ENCODE measurements around the gene CCDC24. TPM values are rescaled to one million over a fixed set of nuclear protein-coding genes. Genes with fewer than 3 reads are reported as not detected.

Gene CCDC24
- total and polyA plus RNA-seq, 3 donors from 2014 or later = 28.8 to 64.9 (median 31.3) TPM

DNA sequence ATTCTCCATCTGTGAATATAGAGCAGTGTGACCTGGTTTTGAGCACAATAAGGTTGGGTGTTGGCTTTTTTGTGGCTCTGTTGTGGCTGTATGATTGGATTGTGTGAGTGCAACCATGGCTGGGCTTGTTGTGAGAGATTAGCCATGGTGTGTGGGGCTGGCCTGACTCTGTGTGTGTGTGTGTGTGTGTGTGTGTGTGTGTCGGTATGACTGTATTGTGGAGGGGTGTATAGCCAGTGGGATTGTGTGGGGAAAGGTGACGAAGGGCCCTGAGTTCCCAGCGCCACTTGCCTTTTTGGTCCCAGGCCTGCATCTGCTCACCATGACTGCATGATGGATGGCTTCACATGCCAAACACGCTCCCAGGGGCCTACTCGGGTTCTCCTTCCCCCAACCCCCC, 45.8 kb downstream of the CCDC24 start:
- H3K27me3 ChIP-seq = no peaks in the 10 kb centered on the region
- no peak for DNase-seq
- no peaks in the 10 kb centered on the region for H3K9me3 ChIP-seq
- H3K4me1 ChIP-seq = peaks cover 14% of the 10 kb centered on the region
- no peak overlapping the region for H3K27ac ChIP-seq
- TF ChIP-seq, protein P1, sequence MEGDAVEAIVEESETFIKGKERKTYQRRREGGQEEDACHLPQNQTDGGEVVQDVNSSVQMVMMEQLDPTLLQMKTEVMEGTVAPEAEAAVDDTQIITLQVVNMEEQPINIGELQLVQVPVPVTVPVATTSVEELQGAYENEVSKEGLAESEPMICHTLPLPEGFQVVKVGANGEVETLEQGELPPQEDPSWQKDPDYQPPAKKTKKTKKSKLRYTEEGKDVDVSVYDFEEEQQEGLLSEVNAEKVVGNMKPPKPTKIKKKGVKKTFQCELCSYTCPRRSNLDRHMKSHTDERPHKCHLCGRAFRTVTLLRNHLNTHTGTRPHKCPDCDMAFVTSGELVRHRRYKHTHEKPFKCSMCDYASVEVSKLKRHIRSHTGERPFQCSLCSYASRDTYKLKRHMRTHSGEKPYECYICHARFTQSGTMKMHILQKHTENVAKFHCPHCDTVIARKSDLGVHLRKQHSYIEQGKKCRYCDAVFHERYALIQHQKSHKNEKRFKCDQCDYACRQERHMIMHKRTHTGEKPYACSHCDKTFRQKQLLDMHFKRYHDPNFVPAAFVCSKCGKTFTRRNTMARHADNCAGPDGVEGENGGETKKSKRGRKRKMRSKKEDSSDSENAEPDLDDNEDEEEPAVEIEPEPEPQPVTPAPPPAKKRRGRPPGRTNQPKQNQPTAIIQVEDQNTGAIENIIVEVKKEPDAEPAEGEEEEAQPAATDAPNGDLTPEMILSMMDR (IDR thresholded peaks at IDR 0.05) = no peak
- no peak for TF ChIP-seq POLR2A (IDR thresholded peaks at IDR 0.05)
- no peaks in the 10 kb centered on the region for H3K36me3 ChIP-seq (ENCODE audit: low read depth, missing control alignments)
- intact Hi-C loops (cut with DNase I; ENCODE audit: low total_unique reads) = no loop called here
- WGBS, 2 donors = 77 to 84% methylated on average over 5 of the region's 5 CpGs
- H3K4me3 ChIP-seq = no peak overlapping the region

DNA sequence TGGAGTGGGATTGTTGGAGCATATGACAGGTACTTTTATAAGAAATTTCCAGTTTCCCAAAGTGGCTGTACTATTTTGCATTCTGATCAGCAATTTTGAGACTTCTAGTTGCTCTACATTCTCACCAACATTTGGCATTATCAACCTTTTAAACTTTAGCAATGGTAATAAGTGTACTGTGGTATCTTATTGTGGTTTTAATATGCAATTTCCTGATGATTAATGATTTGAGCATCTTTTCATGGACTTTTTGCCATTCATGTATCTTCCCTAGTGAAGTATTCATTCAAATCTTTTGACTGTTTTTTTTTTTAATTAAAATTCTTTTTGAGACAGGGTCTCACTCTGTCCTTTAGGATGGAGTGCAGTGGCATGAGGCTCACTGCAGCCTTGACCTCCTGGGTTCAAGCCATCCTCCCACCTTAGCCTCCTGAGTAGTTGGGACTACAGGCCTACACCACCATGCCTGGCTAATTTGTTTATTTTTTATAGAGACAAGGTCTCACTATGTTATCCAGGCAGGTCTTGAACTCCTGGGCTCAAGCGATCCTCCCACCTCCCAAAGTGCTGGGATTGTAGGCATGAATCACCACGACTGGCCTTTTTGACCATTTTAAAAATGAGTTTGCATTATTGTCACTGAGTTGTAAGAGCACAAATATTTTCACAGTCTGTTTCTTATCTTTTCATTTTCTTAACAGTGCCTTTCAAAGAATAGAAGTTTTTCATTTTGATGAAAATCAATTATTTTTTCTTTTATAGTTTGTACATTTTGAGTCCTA, 47.7 kb downstream of the CCDC24 start:
- WGBS, 2 donors = 80 to 84% methylated on average over 2 of the region's 2 CpGs
- DNase-seq = no peak
- no peak for TF ChIP-seq POLR2A (IDR thresholded peaks at IDR 0.05)
- TF ChIP-seq, protein P1 (IDR thresholded peaks at IDR 0.05) = no peak
- Histone ChIP-seq H3K27ac (no peak overlapping the region), H3K4me3 (no peak overlapping the region), H3K4me1 (peaks cover 14% of the 10 kb centered on the region), H3K9me3 (no peaks in the 10 kb centered on the region), H3K36me3 (ENCODE audit: low read depth, missing control alignments) (no peaks in the 10 kb centered on the region), H3K27me3 (no peaks in the 10 kb centered on the region)
- intact Hi-C loops (cut with DNase I; ENCODE audit: low total_unique reads) = no loop called here

GRCh38 chr1:44040418-44040817, 49.0 kb downstream of the CCDC24 start:
- intact Hi-C loops (cut with DNase I; ENCODE audit: low total_unique reads) = no loop called here

GRCh38 chr1:44040846-44041245, 49.4 kb downstream of the CCDC24 start:
- no peak for DNase-seq
- no peaks in the 10 kb centered on the region for H3K27me3 ChIP-seq
- no peak for TF ChIP-seq POLR2A (IDR thresholded peaks at IDR 0.05)
- TF ChIP-seq, protein P1 (IDR thresholded peaks at IDR 0.05) = no peak
- peaks cover 7% of the 10 kb centered on the region for H3K4me1 ChIP-seq
- no peaks in the 10 kb centered on the region for H3K9me3 ChIP-seq
- no peak overlapping the region for H3K27ac ChIP-seq
- WGBS, 2 donors = 80 to 86% methylated on average over 4 of the region's 4 CpGs
- intact Hi-C loops (cut with DNase I; ENCODE audit: low total_unique reads) = no loop called here
- no peaks in the 10 kb centered on the region for H3K36me3 ChIP-seq (ENCODE audit: low read depth, missing control alignments)
- no peak overlapping the region for H3K4me3 ChIP-seq

More at GRCh38 chr1:44040418-44040817, 49.0 kb downstream of the CCDC24 start:
- no peak overlapping the region for H3K27ac ChIP-seq
- no peak for DNase-seq
- no peaks in the 10 kb centered on the region for H3K27me3 ChIP-seq
- H3K4me1 ChIP-seq = peaks cover 11% of the 10 kb centered on the region
- no peak for TF ChIP-seq POLR2A (IDR thresholded peaks at IDR 0.05)
- TF ChIP-seq, protein P1 (IDR thresholded peaks at IDR 0.05) = no peak
- H3K4me3 ChIP-seq = no peak overlapping the region
- 91 to 98% methylated on average over 2 of the region's 2 CpGs for WGBS, 2 donors
- no peaks in the 10 kb centered on the region for H3K9me3 ChIP-seq
- no peaks in the 10 kb centered on the region for H3K36me3 ChIP-seq (ENCODE audit: low read depth, missing control alignments)
